OCI-LY1 (cell line): Measurements from ENCODE around the gene SPOCK1.

ENCODE experiments used
- H2AFZ ChIP-seq: fragments of 200-600 bp; sonication (generic), shearing (Covaris generic); 2 replicates; pipeline ENCODE4 v1.6.0; 2014; ENCODE audit warnings: antibody characterized with exemption, mild to moderate bottlenecking, low read length
- H3F3A ChIP-seq: fragments of 200-600 bp; sonication (generic), shearing (Covaris generic); 2 replicates; pipeline ENCODE4 v1.6.0; 2014; ENCODE audit warnings: mild to moderate bottlenecking, antibody characterized with exemption, low read length, moderate library complexity; ENCODE audit not compliant: insufficient read depth
- H3K27ac ChIP-seq: fragments of 200-600 bp; sonication (generic); 2 replicates; pipeline ENCODE4 v1.5.1; 2014; ENCODE audit warnings: low read length, mixed run types, mild to moderate bottlenecking, low read depth; ENCODE audit not compliant: poor library complexity, severe bottlenecking
- H3K27me3 ChIP-seq: fragments of 200-600 bp; sonication (generic); 2 replicates; pipeline ENCODE4 v1.6.0; 2014; ENCODE audit warnings: antibody characterized with exemption, mild to moderate bottlenecking, low read length, moderate library complexity; ENCODE audit not compliant: insufficient read depth
- H3K36me3 ChIP-seq: fragments of 200-600 bp; sonication (generic); 2 replicates; pipeline ENCODE4 v1.6.1; 2014; ENCODE audit warnings: mild to moderate bottlenecking, antibody characterized with exemption, low read length, moderate library complexity, mixed read lengths; ENCODE audit not compliant: insufficient read depth
- H3K4me1 ChIP-seq: fragments of 200-600 bp; sonication (generic); 2 replicates; pipeline ENCODE4 v1.5.1; 2014; ENCODE audit warnings: mild to moderate bottlenecking, low read length, moderate library complexity; ENCODE audit not compliant: insufficient read depth, severe bottlenecking
- H3K4me2 ChIP-seq: fragments of 200-600 bp; sonication (generic), shearing (Covaris generic); 2 replicates; pipeline ENCODE4 v1.6.1; 2014; ENCODE audit warnings: low read length
- H3K4me3 ChIP-seq: fragments of 200-600 bp; sonication (generic); 2 replicates; pipeline ENCODE4 v1.5.1; 2014; ENCODE audit warnings: low read length, low read depth, mild to moderate bottlenecking, mixed read lengths; ENCODE audit not compliant: poor library complexity, severe bottlenecking
- H3K79me2 ChIP-seq: fragments of 200-600 bp; shearing (Covaris generic); 2 replicates; pipeline ENCODE4 v1.6.1; 2016; ENCODE audit warnings: mixed run types, low read length, mixed read lengths; ENCODE audit not compliant: insufficient read depth
- H3K9ac ChIP-seq: fragments of 200-600 bp; sonication (generic), shearing (Covaris generic); 2 replicates; pipeline ENCODE4 v1.6.1; 2014; ENCODE audit warnings: mild to moderate bottlenecking, low read length, mixed read lengths
- H3K9me2 ChIP-seq: fragments of 200-600 bp; sonication (generic), shearing (Covaris generic); 2 replicates; pipeline ENCODE4 v1.6.1; 2014; ENCODE audit warnings: low read depth, mild to moderate bottlenecking, low read length, mixed read lengths
- H3K9me3 ChIP-seq: fragments of 200-600 bp; shearing (Covaris generic); 2 replicates; pipeline ENCODE4 v1.6.1; 2014; ENCODE audit warnings: low read length, mixed read lengths
- H4K20me1 ChIP-seq: fragments of 200-600 bp; sonication (generic), shearing (Covaris generic); 2 replicates; pipeline ENCODE4 v1.6.0; 2016; ENCODE audit warnings: mild to moderate bottlenecking, low read length; ENCODE audit not compliant: insufficient read depth
- EZH2 ChIP-seq: fragments of 200-600 bp; sonication (generic), shearing (Covaris generic); IDR thresholded peaks from 2 replicates; pipeline ENCODE4 v1.8.0; 2017; ENCODE audit warnings: borderline replicate concordance, mixed run types, mild to moderate bottlenecking, antibody characterized with exemption, low read length, moderate library complexity, mixed read lengths
- TF ChIP-seq, protein P1 (sequence below): fragments of 200-600 bp; sonication (generic), shearing (Covaris generic); IDR thresholded peaks from 2 replicates; pipeline ENCODE4 v1.5.1; 2017; ENCODE audit warnings: mild to moderate bottlenecking, antibody characterized with exemption, low read length, moderate library complexity, mixed read lengths

Gene SPOCK1

DNA sequence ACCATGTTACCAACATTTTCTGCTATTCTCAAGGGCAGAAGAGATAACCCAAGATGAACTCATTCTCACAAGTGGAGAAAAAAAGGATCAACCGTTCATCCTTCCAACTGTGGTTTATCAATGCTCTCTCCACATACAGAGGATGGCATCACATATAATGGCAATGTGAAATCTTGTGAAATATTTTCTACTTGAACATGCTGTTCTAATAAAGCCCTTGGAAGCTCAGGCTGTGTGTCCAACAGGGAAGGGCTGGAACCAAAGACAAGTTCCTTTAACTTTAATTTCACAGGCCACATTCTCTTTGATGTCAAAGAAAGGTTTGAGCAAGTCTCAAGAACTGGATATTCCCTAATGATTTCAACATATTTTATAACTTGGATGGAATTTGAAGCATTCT is 230.5 kb downstream of the SPOCK1 start:
- Histone ChIP-seq H3K9me2 (no peaks in the 10 kb centered on the region), H3K9ac (no peak overlapping the region), H3F3A (no peaks in the 10 kb centered on the region), H3K4me3 (no peak overlapping the region), H3K27ac (no peak overlapping the region), H3K9me3 (no peaks in the 10 kb centered on the region), H3K27me3 (no peaks in the 10 kb centered on the region), H3K4me1 (no peaks in the 10 kb centered on the region), H4K20me1 (no peaks in the 10 kb centered on the region), H3K4me2 (no peak overlapping the region), H2AFZ (no peak overlapping the region), H3K79me2 (no peaks in the 10 kb centered on the region), H3K36me3 (no peaks in the 10 kb centered on the region)
- TF ChIP-seq, protein P1, sequence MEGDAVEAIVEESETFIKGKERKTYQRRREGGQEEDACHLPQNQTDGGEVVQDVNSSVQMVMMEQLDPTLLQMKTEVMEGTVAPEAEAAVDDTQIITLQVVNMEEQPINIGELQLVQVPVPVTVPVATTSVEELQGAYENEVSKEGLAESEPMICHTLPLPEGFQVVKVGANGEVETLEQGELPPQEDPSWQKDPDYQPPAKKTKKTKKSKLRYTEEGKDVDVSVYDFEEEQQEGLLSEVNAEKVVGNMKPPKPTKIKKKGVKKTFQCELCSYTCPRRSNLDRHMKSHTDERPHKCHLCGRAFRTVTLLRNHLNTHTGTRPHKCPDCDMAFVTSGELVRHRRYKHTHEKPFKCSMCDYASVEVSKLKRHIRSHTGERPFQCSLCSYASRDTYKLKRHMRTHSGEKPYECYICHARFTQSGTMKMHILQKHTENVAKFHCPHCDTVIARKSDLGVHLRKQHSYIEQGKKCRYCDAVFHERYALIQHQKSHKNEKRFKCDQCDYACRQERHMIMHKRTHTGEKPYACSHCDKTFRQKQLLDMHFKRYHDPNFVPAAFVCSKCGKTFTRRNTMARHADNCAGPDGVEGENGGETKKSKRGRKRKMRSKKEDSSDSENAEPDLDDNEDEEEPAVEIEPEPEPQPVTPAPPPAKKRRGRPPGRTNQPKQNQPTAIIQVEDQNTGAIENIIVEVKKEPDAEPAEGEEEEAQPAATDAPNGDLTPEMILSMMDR, result no peak

GRCh38 chr5:137266186-137266585 is 232.9 kb downstream of the SPOCK1 start:
- Histone ChIP-seq H3K27ac (no peak overlapping the region), H3K79me2 (no peaks in the 10 kb centered on the region), H4K20me1 (no peaks in the 10 kb centered on the region), H3K9ac (no peak overlapping the region), H2AFZ (no peak overlapping the region), H3K9me3 (no peaks in the 10 kb centered on the region), H3K36me3 (no peaks in the 10 kb centered on the region), H3K4me2 (no peak overlapping the region), H3F3A (no peaks in the 10 kb centered on the region), H3K4me3 (no peak overlapping the region), H3K4me1 (no peaks in the 10 kb centered on the region), H3K27me3 (no peaks in the 10 kb centered on the region), H3K9me2 (no peaks in the 10 kb centered on the region)
- TF ChIP-seq, protein P1, result no peak
- no peak for TF ChIP-seq EZH2

GRCh38 chr5:137265457-137265856 is 233.7 kb downstream of the SPOCK1 start:
- no peak for TF ChIP-seq EZH2
- TF ChIP-seq, protein P1, result no peak
- no peak overlapping the region for H2AFZ ChIP-seq
- no peaks in the 10 kb centered on the region for H4K20me1 ChIP-seq
- H3K4me2 ChIP-seq, result no peak overlapping the region
- no peak overlapping the region for H3K27ac ChIP-seq
- no peaks in the 10 kb centered on the region for H3K9me2 ChIP-seq
- no peaks in the 10 kb centered on the region for H3K27me3 ChIP-seq
- no peak overlapping the region for H3K4me3 ChIP-seq
- no peak overlapping the region for H3K9ac ChIP-seq
- H3K36me3 ChIP-seq, result no peaks in the 10 kb centered on the region
- no peaks in the 10 kb centered on the region for H3K79me2 ChIP-seq
- no peaks in the 10 kb centered on the region for H3K4me1 ChIP-seq
- no peaks in the 10 kb centered on the region for H3F3A ChIP-seq
- H3K9me3 ChIP-seq, result no peaks in the 10 kb centered on the region
